ENCODE measurements around the gene CCDC47.

Gene CCDC47

DNA sequence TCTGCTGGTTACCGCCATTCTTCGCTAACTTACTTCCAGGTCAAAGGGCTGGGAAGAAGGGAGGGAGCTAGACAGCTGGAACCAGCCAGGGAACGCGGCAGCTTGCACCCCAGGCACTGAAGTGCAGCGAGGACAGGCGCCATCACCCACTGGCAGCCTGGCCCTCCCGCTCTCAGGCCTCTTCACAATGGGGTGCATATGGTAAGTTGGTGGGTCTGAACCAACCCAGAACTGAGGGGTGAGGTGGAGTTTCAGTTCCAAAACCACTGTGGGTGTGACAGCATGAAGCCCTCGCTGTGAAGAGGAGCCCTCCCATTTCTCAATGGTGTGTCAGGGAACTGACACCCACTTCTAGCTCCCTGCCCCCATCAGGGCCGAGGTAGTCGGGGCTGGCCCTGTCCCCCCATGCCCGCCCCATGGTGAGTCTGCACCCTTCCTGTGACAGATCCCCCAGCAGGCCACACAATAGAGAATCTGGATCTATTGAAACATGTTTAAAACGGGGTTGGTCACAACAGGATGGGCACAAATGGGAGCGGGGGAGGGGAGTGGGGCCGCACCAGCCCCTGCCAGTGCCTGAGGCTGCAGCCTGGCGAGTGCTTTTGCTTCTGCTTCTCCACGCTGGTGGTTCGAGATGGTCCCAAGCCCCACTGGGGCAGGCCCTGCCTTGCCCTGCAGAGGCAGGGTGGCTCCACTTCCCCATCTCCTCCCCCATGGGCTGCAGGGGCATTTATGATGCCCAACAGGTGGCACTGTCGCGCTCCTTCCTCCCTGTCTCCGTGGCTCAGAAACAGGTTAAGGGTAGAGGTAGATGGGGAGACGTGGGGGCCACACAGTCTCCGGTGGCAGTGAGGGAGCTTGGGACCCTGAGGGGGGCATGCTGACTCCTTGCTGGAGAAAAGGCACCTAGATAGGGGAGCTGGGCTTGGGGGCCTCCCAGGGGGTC lies 75.8 kb downstream of the CCDC47 start:
- DNase-seq: peak; percentile 89 to 90

DNA sequence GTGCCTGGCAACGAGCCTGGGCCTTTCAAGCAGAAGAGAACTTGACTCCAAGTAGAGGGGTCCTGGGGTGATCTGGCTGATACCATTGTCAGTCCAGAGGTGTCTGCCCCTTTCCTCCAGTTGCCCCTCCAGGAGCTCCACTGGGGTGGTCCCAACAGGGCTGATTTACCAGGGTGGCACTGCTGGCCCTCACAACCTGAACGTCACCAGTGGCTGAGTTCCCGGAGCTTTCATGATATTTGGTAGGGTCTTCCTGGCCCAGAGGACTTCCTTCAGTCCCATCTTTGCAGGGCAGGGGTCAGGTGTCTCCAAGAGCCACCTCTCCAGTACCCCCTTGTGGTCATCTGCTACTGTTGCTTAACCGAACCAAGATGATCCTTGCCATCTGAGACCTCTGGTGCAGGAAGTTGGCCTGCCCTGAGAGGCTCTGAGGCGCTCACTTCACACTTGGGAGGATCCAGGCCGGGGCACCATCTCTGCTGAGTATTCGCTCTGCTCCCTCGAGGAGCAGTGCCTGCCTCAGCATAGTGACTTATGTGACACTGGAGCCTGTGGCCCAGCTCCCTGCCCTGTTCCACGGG lies 76.9 kb downstream of the CCDC47 start:
- peak; percentile 62 to 65 for DNase-seq

DNA sequence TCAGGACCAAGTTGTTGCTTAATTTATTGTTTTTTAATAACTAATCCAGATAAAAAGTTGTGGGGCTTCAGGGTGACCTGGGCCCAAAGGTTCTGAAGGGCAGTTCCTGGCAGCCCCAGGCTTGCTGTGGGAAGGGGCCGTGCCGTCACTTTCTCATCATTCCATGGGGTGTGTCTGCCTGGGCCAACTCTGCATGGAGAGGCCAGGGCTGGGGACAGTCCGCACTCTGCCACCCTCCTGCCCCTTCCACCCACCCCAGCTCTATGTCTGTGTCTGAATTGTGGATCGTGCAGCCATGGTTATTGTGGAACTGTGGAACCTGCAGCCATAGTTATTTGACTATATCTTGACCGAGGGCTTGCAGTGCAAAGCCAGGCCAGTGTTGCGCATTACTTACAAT lies 77.5 kb downstream of the CCDC47 start:
- DNase-seq: peak in 1 of 2 donors; percentile 21

Measured in CD4-positive, alpha-beta T cell treated with Interleukin-1 beta for 1 hour (primary cell).